GM19035 (cell line): ENCODE data around the gene COIL.
"Not testable (repeated sequence)": the region's sequence is repeated elsewhere in the genome, so short reads cannot be mapped to it uniquely, and the experiment has no call there.

Source experiments
- ATAC-seq: cut with Tn5 transposase; IDR thresholded peaks from one replicate; pipeline ENCODE4 v1.9.1; 2021; ENCODE audit not compliant: unreplicated experiment

Gene COIL

DNA sequence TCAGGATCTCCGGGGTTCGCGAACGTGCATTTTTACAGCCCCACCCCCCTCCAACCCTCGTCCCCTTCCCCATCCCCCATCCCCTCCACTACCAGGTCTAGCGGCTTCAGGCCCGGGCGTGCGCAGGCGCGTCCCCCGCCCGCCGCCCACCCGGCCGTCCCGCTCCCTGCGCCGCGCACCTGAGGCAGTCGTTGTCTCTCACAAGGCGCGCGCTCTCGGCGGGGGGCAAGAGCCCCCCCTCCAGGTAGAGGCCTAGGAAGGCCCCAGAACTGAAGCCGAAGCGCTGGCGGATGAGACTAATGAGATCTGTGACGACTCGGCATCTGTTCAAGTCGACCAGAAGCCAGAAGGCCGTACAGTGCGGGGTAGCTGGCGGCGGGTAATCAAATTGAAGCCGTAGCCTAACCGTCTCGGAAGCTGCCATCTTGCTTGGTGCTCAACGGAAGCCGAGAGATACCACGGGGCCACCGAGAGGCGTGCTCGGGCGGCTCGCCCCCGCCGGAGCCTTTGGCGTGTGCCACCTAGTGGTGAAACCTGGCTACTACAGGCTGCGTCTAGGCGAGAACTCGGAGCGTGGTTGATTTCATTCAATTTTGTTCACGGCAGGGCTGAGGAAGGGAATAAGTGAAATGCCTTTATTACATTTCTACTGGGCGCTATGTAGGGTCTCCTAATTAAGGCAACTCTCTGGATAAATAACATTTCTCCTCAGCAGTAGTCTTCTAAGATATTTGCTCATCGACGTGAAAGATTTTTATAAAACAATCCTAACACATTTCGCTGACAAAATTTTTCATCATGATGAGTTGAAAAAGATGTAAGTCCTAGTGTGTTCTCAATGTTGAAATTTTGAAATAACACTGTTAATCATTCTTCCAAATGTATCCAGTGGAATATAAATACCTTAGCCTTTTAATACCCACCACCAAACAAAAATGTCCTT lies at the start of gene COIL:
Gene COIL, minus strand, starts transcription at position 455 of the 943 bp plus-strand sequence. Its CDS starts 31 bp downstream, at position 424.
- peak; percentile 97 for ATAC-seq

DNA sequence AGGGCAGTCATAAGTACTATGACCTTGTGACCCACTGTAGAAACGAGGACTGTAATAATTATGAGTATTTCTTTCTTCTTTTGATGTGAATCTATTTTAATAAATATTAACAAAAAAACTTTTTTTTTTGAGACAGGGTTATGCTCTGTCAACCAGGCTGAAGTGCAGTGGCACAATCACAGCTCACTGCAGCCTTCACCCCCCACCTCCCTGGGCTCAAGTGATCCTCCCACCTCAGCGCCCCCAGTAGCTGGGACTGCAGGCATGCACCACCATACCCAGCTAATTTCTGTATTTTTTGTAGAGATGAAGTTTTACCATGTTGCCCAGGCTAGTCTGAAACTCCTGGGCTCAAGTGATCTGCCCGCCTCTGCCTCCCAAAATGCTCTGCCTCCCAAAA lies 49.6 kb upstream of the COIL start:
- no peak for ATAC-seq

GRCh38 chr17:57009737-57010445 lies 49.0 kb upstream of the COIL start:
- no peak for ATAC-seq

- ATAC-seq, result no peak
These were observed 48.1 kb upstream of the COIL start for GRCh38 chr17:57008958-57009357.

DNA sequence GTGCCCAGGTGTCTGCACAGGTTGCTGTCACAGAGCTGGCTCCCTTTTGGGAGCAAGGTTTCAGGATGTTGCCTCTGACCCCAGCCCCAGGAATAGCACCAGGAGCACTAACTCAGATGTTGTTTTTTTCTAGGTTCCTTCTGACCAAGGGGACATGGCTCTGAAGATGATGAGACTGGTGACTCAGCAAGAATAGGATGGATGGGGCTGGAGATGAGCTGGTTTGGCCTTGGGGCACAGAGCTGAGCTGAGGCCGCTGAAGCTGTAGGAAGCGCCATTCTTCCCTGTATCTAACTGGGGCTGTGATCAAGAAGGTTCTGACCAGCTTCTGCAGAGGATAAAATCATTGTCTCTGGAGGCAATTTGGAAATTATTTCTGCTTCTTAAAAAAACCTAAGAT lies 45.2 kb upstream of the COIL start:
- ATAC-seq, result no peak

GRCh38 chr17:57004944-57005579 lies 44.2 kb upstream of the COIL start:
- ATAC-seq, result peak; percentile 87

DNA sequence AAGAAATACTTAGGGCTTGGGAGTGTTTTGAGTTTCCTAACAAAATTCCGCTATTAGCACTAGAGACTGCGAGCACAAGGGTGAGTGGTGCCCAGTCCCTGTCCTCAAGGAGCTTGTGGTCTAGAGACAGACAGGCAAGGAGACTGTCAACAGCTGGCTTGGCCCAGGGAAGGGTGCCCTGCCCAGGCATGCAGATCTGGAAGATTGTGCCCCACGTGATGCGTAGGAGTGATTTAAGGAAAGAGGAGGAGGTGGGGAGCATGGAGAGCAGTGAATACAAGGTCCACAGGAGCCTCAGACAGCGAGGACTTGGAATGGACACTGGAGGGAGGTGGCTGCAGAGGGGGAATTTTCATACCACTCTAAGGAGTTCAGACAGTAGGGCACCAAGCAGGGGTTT lies 42.1 kb upstream of the COIL start:
- no peak for ATAC-seq

GRCh38 chr17:57001541-57001940 lies 40.7 kb upstream of the COIL start:
- no peak for ATAC-seq

GRCh38 chr17:56997313-56997712 lies 36.5 kb upstream of the COIL start:
- ATAC-seq, result no peak

DNA sequence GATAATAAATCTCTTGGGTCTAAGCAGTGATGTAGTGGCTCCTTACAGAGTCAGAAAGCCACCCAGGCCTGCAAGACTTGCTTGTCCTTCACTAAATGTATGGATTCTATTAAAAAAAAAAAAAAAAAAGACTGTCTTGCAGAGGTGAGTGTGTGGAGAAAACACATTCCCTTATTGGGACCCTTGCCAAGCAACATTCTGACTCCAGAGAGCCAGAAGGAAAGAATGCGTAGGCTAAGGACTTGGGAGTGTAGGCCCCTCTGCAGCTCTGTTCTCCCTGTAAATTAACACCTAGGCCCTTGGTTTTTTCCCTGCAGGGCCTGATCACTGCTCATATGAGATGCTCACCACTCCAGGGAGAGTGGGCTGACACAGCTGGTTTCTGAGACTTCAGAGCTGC lies 34.9 kb upstream of the COIL start:
- ATAC-seq, result no peak

GRCh38 chr17:56994009-56994792 lies 33.4 kb upstream of the COIL start:
- no peak for ATAC-seq

GRCh38 chr17:56992364-56992763 lies 31.5 kb upstream of the COIL start:
- no peak for ATAC-seq

DNA sequence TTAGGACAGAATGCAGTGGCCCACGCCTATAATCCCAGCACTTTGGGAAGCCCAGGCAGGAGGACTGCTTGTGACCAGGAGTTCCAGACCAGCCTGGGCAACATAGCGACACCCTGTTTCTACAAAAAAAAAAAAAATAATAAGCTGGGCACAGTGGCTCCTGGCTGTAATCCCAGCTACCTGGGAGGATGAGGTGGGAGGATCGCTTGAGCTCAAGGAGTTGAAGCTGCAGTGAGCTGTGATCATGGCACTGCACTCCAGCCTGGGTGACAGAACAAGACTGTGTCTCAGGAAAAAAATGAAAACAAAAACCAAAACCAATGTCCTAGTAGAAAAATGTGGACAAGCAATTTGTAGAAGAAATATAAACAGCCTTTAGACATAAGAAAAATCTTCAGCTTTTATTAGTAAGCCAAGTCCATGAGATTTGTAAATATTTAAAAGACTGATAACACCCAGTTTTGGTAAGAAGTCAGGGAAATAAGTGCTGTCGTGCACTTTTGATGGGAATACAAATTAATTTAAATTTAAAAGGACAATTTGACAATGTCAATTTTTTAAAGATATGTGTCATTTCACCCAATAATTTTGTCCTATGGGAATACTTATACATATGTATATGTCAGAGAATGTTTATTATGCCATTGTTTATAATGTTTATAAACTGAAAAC lies 28.2 kb upstream of the COIL start:
- ATAC-seq, result no peak

GRCh38 chr17:56987283-56987834 lies 26.5 kb upstream of the COIL start:
- no peak for ATAC-seq

DNA sequence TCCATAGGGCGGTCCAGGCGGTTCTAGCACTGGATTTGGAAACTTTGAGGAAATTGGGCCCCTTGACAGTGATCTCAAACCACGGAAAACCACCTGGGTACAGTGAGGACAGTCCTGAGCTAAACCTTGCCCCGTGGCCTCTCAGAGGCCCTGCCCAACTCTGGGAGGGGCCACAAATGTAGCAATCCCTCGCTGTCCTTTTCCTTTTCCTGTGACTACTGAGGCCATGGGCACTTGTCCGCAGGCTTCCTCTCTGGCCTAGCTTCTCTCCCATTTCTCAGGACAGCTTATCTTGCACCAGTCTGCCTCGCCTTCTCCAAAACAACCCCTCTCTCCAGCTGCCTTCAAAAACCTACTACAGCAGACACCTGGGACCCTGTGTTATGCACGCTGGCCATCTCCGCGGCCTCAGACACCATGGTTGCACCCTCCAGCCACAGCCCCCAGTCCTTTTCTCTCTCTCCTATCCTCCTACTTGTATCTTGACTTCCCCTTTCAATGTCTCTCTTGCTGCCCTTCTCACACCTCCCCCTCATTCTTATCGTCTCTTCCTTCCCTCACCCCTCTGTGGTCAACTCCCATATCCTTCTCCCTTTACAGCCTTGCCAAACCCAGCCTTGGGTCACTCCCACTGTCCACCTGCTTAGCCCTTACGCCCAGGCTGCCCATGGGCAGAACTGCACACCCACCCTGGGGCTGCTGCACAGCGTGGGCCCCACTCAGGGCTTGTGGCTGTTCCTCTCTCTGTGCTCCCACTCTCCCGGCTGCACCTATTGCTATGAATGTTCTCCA lies 24.7 kb upstream of the COIL start:
- ATAC-seq, result no peak

DNA sequence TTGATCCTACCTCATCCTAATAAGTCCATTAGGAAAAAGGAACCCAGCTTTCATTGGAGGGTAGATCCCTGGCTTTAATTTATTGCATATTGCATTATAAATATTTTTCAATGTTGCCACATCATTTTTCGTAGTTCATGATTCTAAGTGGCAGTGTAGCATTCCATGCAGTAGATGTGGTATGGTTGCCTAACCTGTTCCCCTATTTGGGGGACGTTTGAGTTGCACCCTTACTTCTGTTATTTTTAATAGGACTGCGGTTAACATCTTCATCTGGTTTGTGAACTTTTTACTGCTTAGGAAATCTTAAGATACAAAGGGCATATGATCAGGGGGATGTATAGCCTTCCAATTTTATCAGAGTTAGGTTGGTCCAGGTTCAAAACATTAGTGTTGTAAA lies 22.5 kb upstream of the COIL start:
- no peak for ATAC-seq

DNA sequence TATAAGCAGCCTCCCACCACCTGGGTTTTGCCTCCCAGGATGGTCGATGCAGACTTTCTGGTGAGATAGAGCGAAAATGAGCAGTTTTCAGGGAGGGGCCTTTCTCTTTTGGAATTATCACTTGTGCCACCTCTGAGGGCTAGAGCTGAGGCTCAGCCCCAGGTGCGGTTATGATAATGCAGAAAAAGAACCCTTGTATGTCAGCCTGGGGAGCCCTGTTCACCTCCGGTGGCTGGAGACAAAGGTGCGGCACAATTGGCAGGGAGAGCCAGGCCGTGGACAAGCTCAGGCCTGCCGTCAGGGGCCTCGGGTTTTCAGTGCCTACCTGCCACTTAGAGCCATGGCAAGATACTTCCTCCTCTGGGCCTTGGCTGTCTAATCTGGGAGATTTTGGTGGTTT lies 21.5 kb upstream of the COIL start:
- ATAC-seq, result no peak

- not testable (repeated sequence) for ATAC-seq
These were observed 19.7 kb upstream of the COIL start for GRCh38 chr17:56980526-56980925.

- peak; percentile 16 for ATAC-seq
These were observed 18.2 kb upstream of the COIL start for GRCh38 chr17:56979091-56979480.
